ENCODE data around the gene GPR142. TPM values are rescaled to one million over a fixed set of nuclear protein-coding genes. Genes with fewer than 3 reads are reported as not detected.
A peak's percentile ranks its signal among the peaks of the same experiment; 100 is the strongest.

Gene GPR142
- total and polyA plus RNA-seq, 2 of the 8 experiments (the other 6 are each of a cell fraction or from before 2014, with no cell fraction given) = 0.05 TPM; not detected in 1

DNA sequence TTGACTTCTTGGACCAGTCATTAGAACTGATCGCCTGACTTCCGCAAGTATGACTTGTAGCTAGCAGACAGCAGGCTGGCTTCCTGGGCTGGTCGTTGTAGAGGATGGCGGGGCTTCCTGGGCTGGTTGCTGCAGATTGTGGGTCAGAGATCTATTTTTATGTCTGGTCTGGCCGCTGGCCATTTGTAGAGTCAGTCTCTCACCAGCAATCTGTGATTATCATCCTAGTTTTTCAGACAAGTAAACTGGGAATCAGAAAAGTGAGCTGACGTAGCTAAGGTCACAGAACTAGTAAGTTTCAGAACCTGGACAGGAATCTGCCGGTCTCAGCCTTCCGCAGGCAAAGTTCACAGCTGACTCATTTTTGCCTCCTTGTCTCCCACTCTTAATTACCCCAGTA is 19.1 kb downstream of the GPR142 start:
- Histone ChIP-seq H4K20me1 (replicated peaks in 1 of 2; ENCODE audit: control insufficient read depth in 1 of 2, insufficient read depth in 2 of 2, low read length in 2 of 2) (no peaks in the 10 kb centered on the region), H3K79me2 (ENCODE audit: control insufficient read depth in 1 of 2, insufficient read depth in 2 of 2, low read length in 2 of 2) (no peaks in the 10 kb centered on the region), H3K56ac (replicated peaks; ENCODE audit: insufficient read length, low read depth, low read length) (no peak overlapping the region), H3K27ac (ENCODE audit: low read depth, low read length) (no peak overlapping the region), H2BK15ac (ENCODE audit: low read length) (no peak overlapping the region), H2BK120ac (replicated peaks; ENCODE audit: low read depth, low read length) (no peak overlapping the region), H3K9ac (replicated peaks in 1 of 4; ENCODE audit: extremely low read depth in 1 of 4, low read depth in 3 of 4, low read length in 3 of 4) (no peak overlapping the region; a peak in 1 of 7 replicates), H3K36me3 (ENCODE audit: control insufficient read depth in 2 of 4, insufficient read depth in 4 of 4, low read length in 3 of 4) (no peaks in the 10 kb centered on the region), H3K18ac (ENCODE audit: extremely low read depth, low read length) (no peak overlapping the region), H2BK20ac (ENCODE audit: low read length) (peak overlapping the region; percentile 1; the same call in 1 of the 2 replicates), H2AK5ac (ENCODE audit: low read depth, low read length) (no peak overlapping the region), H3K23ac (ENCODE audit: insufficient read length) (no peak overlapping the region), H3K4me1 (replicated peaks in 1 of 4; ENCODE audit: control insufficient read depth in 3 of 4, insufficient read depth in 4 of 4, low read length in 3 of 4) (peaks cover 5 to 20% (median 12%) of the 10 kb centered on the region in 4 experiments), H3K4ac (replicated peaks; ENCODE audit: insufficient read length, low read depth, low read length) (no peak overlapping the region), H4K8ac (ENCODE audit: extremely low read depth, insufficient read depth, low read length) (no peak overlapping the region), H3K4me3 (ENCODE audit: extremely low read depth in 1 of 4, insufficient read depth in 2 of 4, low read depth in 3 of 4, low read length in 4 of 4) (no peak overlapping the region), H2BK5ac (ENCODE audit: low read depth, low read length) (no peak overlapping the region), H4K5ac (ENCODE audit: insufficient read length, low read depth, low read length) (no peak overlapping the region), H2BK12ac (ENCODE audit: low read depth, low read length) (no peak overlapping the region), H3K27me3 (replicated peaks in 1 of 4; ENCODE audit: control insufficient read depth in 3 of 4, extremely low read depth in 1 of 4, insufficient read depth in 3 of 4, low read length in 3 of 4) (no peaks in the 10 kb centered on the region; a peak in 1 of 7 replicates), H2AFZ (ENCODE audit: low read length) (no peak overlapping the region), H3K79me1 (ENCODE audit: low read depth, low read length) (no peaks in the 10 kb centered on the region), H3K23me2 (ENCODE audit: low read depth, low read length) (no peaks in the 10 kb centered on the region), H3K9me3 (ENCODE audit: insufficient read depth in 2 of 2, low read depth in 1 of 2, low read length in 1 of 2) (no peaks in the 10 kb centered on the region), H3K14ac (ENCODE audit: insufficient read length) (no peak overlapping the region), H3K4me2 (ENCODE audit: insufficient read depth in 1 of 2, low read depth in 2 of 2, low read length in 2 of 2) (no peak overlapping the region), H4K91ac (replicated peaks; ENCODE audit: insufficient read length, low read length) (no peak overlapping the region)
- WGBS, 2 experiments (ENCODE audit: extremely low coverage in 1 of 2, insufficient coverage in 1 of 2, insufficient read length in 1 of 2, insufficient replicate concordance in 2 of 2, low coverage in 1 of 2, low lambda C conversion rate in 2 of 2, missing lambda C conversion rate in 1 of 2) = 92% methylated on average over 8 of the region's 8 CpGs; no CpG with 5 or more reads in 1 of the 2 experiments
- no peak for DNase-seq (ENCODE audit: low read depth in 1 of 2, low spot score in 2 of 2)
- TF ChIP-seq, protein P1, sequence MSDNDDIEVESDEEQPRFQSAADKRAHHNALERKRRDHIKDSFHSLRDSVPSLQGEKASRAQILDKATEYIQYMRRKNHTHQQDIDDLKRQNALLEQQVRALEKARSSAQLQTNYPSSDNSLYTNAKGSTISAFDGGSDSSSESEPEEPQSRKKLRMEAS (IDR thresholded peaks at IDR 0.05) = no peak
- TF ChIP-seq KDM5A (IDR thresholded peaks at IDR 0.05; ENCODE audit: low read length) (no peak), KDM4A (IDR thresholded peaks at IDR 0.05; ENCODE audit: low read depth, low read length, severe bottlenecking) (no peak), SP2 (IDR thresholded peaks at IDR 0.05; ENCODE audit: low read length) (no peak), NANOG (IDR thresholded peaks at IDR 0.05; ENCODE audit: insufficient read depth, low read depth, low read length, poor library complexity, severe bottlenecking) (no peak), BRCA1 (IDR thresholded peaks at IDR 0.05; ENCODE audit: low read depth, low read length) (no peak), CTBP2 (IDR thresholded peaks at IDR 0.05; ENCODE audit: borderline replicate concordance, insufficient read depth, insufficient read length, low read length) (no peak), YY1 (IDR thresholded peaks at IDR 0.05; ENCODE audit: low read depth, low read length) (no peak), POU5F1 (IDR thresholded peaks at IDR 0.05; ENCODE audit: low read depth, low read length) (no peak), TAF1 (IDR thresholded peaks at IDR 0.05; ENCODE audit: low read depth, low read length) (no peak), SIRT6 (IDR thresholded peaks at IDR 0.05; ENCODE audit: low read length) (no peak)
- TF ChIP-seq, protein P2, sequence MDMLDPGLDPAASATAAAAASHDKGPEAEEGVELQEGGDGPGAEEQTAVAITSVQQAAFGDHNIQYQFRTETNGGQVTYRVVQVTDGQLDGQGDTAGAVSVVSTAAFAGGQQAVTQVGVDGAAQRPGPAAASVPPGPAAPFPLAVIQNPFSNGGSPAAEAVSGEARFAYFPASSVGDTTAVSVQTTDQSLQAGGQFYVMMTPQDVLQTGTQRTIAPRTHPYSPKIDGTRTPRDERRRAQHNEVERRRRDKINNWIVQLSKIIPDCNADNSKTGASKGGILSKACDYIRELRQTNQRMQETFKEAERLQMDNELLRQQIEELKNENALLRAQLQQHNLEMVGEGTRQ (IDR thresholded peaks at IDR 0.05; ENCODE audit: low read length) = no peak
- POLR2A ChIA-PET (ENCODE audit: partially characterized antibody) = interaction anchor here (1.5 kb wide), 1 partner anchor 57 kb away, joined by 4 read pairs; no protein-coding TSS in a partner anchor
- CTCF ChIA-PET (ENCODE audit: partially characterized antibody) = interaction anchor here (0.7 to 1.5 kb wide), 7 partner anchors 18 to 71 kb away, joined by 3 to 7 read pairs (median 3); no protein-coding TSS in a partner anchor
- FAIRE-seq = no peak

All from H1 (cell line).